Activated CD8-positive, alpha-beta memory T cell treated with anti-CD3 and anti-CD28 coated beads, Interleukin-2, amount 10 ng/mL, durations not matched to agents 7 days and 5 days (primary cell): ENCODE data around the gene PLEKHA6. TPM values are rescaled to one million over a fixed set of nuclear protein-coding genes. Genes with fewer than 3 reads are reported as not detected.

ENCODE experiments used
- ATAC-seq: fragments of 150-1000 bp; cut with Tn5 transposase; one replicate; pipeline ENCODE4 v1.10.0; 2021; ENCODE audit warnings: moderate library complexity
- CTCF ChIA-PET: fragments of 350-600 bp; sonication (Branson Sonifier 250); formaldehyde crosslinking; loops from one replicate; lab custom pipeline; 2021; ENCODE audit warnings: antibody characterized with exemption; lab: Charles Lee
- DNase-seq: peaks from one replicate; pipeline ENCODE4 v3.0.0-alpha.2; 2020
- H3K27ac Mint-ChIP-seq: one replicate; pipeline ENCODE4 v1.8.0; 2021; ENCODE audit warnings: mild to moderate bottlenecking, mixed read lengths
- H3K27me3 Mint-ChIP-seq: one replicate; pipeline ENCODE4 v1.8.0; 2021; ENCODE audit warnings: mixed read lengths
- H3K36me3 Mint-ChIP-seq: one replicate; pipeline ENCODE4 v1.8.0; 2021; ENCODE audit warnings: mild to moderate bottlenecking, mixed read lengths
- H3K4me1 Mint-ChIP-seq: one replicate; pipeline ENCODE4 v1.8.0; 2021; ENCODE audit warnings: mixed read lengths
- H3K4me3 Mint-ChIP-seq: one replicate; pipeline ENCODE4 v1.8.0; 2021; ENCODE audit warnings: mild to moderate bottlenecking, moderate library complexity, mixed read lengths
- H3K9me3 Mint-ChIP-seq: one replicate; pipeline ENCODE4 v1.8.0; 2022; ENCODE audit warnings: low read depth, mixed read lengths
- total RNA-seq, 2 experiments: library from RNA; stranded (reverse); gene quantifications; one replicate each; pipeline ENCODE4 v1.2.3, GENCODE V29; 2021

Gene PLEKHA6
- total RNA-seq, 2 experiments from 2014 or later, result 0.02 to 0.29 TPM

DNA sequence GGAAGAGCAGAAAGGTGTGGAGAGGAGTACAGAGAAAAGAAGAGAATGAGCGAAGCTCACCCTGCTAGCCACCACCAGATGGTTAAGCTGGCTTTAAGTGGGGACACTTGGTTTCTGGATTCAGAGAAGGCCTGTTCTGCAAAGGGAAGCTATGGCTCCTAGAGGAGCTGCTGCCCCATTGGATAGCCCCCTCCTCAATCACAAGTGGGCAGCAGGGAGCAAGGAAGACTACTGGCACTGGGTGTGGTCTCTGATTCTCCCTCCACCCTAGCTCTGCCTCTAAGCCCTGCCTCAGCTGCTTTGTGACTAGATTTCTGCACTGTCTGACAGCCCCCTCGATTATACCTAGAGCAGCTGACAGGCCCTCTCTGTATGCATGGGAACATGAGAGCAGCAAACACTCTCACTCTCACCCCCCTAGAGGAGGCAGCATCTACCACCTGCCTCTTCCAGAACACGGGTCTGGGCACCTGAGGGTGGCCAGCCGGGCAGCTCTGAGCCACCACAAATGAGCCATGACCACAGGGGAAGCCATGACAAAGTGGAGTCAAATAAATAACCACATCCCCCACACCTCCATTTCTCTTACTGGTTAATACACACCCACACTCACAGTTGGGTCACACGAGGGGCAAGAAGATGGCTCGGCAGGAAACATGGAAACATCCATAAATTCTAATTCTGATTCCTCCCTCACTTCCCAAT lies 13.6 kb downstream of the PLEKHA6 start:
- CTCF ChIA-PET, result no interaction called here
- DNase-seq (no peak), ATAC-seq (no peak)
- peaks cover 13% of the 10 kb centered on the region for H3K27me3 Mint-ChIP-seq
- no peaks in the 10 kb centered on the region for H3K36me3 Mint-ChIP-seq
- peaks cover 4% of the 10 kb centered on the region for H3K4me1 Mint-ChIP-seq
- no peak overlapping the region for H3K4me3 Mint-ChIP-seq
- H3K27ac Mint-ChIP-seq, result no peak overlapping the region
- no peaks in the 10 kb centered on the region for H3K9me3 Mint-ChIP-seq

DNA sequence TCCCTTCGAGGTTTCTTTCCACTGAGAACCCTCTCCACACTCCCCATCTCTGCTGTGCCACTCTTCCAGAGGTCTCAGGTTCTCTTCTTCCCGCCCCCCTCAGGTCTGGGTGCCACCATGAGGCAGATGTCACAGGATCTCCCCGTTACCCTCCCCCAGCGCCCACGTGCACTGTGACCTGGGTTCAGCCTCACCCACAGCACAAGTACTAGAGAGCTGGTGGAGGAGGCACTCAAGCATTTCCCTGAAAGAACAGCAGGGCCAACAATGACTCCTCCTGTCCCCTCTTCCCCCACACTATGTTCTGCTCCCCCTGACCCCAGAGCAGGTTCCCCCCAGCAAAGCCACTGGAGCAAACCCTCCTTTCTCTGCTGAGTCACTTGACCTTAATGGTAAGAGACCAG lies 14.3 kb downstream of the PLEKHA6 start:
- no peak for DNase-seq
- Mint-ChIP-seq H3K36me3 (no peaks in the 10 kb centered on the region), H3K27ac (no peak overlapping the region), H3K27me3 (peaks cover 16% of the 10 kb centered on the region), H3K9me3 (no peaks in the 10 kb centered on the region), H3K4me3 (no peak overlapping the region), H3K4me1 (peaks cover 4% of the 10 kb centered on the region)
- CTCF ChIA-PET, result no interaction called here
- ATAC-seq, result no peak

DNA sequence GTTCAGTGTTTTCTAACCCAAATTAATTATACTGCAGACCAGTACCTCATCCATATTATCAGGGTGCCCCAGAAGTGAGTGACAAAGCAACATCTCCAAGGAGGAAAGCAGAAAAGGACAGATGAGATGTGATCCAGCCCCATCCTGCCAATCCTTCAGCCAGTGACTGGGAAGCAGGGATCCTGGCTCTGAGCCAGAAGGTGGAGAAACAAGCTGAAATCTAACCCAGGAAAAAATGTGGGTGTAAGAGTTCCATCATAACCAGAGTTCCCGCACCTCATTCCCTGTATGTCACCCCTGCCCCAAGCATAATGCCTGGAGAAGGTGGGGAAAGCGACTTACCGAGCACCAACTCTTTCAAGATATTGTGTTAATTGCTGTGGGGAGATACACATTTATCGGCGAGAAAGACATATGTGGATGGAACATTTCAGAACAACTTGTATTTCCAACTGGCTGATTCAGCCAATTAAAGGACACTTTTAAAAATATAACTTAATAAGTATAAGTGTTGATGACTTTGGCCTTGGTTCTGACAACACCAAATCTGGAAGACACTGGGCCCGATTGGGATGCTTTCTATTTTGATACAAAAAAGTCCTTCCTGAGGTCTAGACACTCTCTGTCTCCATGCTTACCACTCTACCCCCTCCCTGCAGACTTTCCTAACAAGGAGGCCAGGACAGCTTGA lies 14.9 kb downstream of the PLEKHA6 start:
- H3K4me3 Mint-ChIP-seq, result no peak overlapping the region
- peaks cover 4% of the 10 kb centered on the region for H3K4me1 Mint-ChIP-seq
- ATAC-seq (no peak), DNase-seq (no peak)
- H3K27me3 Mint-ChIP-seq, result peaks cover 19% of the 10 kb centered on the region
- no peaks in the 10 kb centered on the region for H3K36me3 Mint-ChIP-seq
- no peaks in the 10 kb centered on the region for H3K9me3 Mint-ChIP-seq
- no peak overlapping the region for H3K27ac Mint-ChIP-seq
- CTCF ChIA-PET, result interaction anchor here (1.7 kb wide), 1 partner anchor 19 kb away, joined by 5 read pairs; no protein-coding TSS in a partner anchor

DNA sequence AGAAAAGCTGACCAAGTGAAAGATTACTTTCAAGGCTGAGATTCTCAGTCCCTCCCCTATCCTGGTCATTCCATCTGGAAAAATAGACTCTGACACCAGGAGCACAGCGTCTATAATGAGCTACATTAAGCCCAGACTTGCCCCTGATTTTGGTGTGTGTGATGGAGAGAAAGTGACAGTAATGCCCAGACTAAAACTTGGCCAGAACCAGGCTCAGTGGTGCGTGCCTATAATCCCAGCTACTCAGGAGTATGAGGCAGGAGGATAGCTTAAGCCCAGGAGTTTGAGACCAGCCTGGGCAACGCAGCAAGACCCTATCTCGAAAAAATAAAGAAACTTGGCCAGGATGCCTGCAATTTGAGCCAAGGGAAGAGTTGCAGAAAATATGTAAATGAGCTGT lies 15.9 kb downstream of the PLEKHA6 start:
- CTCF ChIA-PET, result interaction anchor here (1.7 to 2.2 kb wide), 2 partner anchors 20 to 181 kb away, joined by 5 read pairs; no protein-coding TSS in a partner anchor
- DNase-seq, result no peak
- Mint-ChIP-seq H3K9me3 (no peaks in the 10 kb centered on the region), H3K4me1 (peaks cover 4% of the 10 kb centered on the region), H3K27ac (no peak overlapping the region), H3K36me3 (no peaks in the 10 kb centered on the region), H3K27me3 (peaks cover 19% of the 10 kb centered on the region), H3K4me3 (no peak overlapping the region)
- ATAC-seq, result no peak

DNA sequence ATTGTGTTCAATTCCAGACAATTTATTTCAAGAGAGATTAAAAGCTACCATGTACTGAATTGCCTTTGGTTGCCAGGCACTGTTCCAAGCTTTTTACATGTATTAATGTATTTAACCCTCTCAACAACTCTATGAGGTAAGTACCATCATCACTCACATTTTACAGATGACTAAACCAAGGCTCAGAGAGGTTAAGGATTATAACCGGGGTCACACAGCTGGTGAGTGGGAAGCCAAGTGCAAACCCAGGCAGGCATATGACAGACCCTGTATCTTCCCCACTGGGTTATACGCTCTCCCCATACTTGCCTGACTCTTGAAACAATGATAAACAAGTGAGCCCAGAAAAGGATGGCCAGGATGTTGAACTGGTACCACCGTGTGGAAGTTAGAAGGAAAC lies 16.5 kb downstream of the PLEKHA6 start:
- CTCF ChIA-PET, result interaction anchor here (1.7 to 2.2 kb wide), 2 partner anchors 20 to 181 kb away, joined by 5 read pairs; no protein-coding TSS in a partner anchor
- Mint-ChIP-seq H3K36me3 (no peaks in the 10 kb centered on the region), H3K27me3 (peaks cover 19% of the 10 kb centered on the region), H3K27ac (no peak overlapping the region), H3K9me3 (no peaks in the 10 kb centered on the region), H3K4me3 (no peak overlapping the region), H3K4me1 (peaks cover 4% of the 10 kb centered on the region)
- ATAC-seq (no peak), DNase-seq (no peak)

DNA sequence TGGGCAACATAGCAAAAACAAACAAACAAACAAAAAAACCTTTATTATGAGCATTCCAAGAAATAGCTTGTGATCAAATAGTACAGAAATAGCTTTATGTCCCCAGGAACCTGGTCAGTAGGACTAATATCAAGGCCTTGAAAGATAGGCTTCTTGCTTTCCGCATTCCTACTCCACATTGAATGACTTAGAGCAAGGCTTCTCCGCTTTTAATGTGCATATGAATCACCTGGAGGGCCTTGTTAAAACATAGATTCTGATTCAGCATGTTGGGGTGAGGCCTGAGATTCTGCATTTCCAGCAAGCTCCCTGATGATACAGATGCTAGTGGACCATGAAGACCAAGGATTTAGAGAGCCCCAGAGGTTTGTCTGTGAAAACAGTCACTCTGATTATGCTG lies 17.4 kb downstream of the PLEKHA6 start:
- Mint-ChIP-seq H3K4me1 (peaks cover 4% of the 10 kb centered on the region), H3K27me3 (peaks cover 21% of the 10 kb centered on the region), H3K4me3 (no peak overlapping the region), H3K27ac (no peak overlapping the region), H3K36me3 (no peaks in the 10 kb centered on the region), H3K9me3 (no peaks in the 10 kb centered on the region)
- ATAC-seq, result no peak
- CTCF ChIA-PET, result interaction anchor here (1.4 to 2.2 kb wide), 2 partner anchors 12 to 180 kb away, joined by 5 read pairs; no protein-coding TSS in a partner anchor
- no peak for DNase-seq

DNA sequence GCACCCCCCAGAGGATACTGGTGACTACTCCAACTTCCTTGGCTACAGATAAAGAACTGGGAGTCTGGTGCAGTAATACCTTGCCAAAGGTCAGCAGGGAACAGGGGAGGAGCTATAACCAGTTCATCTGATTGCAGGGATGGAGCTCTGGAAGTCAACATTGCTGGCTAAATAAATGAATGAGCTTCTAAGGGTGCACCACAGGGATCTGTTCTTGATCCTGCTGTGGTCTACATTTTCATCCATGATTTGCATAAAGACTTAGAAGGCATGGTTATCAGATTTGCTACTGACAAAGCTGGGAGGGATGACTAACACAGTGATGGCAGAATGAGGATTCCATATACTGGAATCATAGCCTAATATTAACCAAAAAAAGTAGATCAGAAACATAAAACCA lies 18.3 kb downstream of the PLEKHA6 start:
- DNase-seq, result no peak
- CTCF ChIA-PET, result interaction anchor here (1.4 kb wide), 1 partner anchor 11 kb away, joined by 5 read pairs; no protein-coding TSS in a partner anchor
- H3K9me3 Mint-ChIP-seq, result no peaks in the 10 kb centered on the region
- H3K4me1 Mint-ChIP-seq, result peaks cover 4% of the 10 kb centered on the region
- H3K27me3 Mint-ChIP-seq, result peaks cover 21% of the 10 kb centered on the region
- H3K36me3 Mint-ChIP-seq, result no peaks in the 10 kb centered on the region
- no peak overlapping the region for H3K4me3 Mint-ChIP-seq
- no peak for ATAC-seq
- no peak overlapping the region for H3K27ac Mint-ChIP-seq

DNA sequence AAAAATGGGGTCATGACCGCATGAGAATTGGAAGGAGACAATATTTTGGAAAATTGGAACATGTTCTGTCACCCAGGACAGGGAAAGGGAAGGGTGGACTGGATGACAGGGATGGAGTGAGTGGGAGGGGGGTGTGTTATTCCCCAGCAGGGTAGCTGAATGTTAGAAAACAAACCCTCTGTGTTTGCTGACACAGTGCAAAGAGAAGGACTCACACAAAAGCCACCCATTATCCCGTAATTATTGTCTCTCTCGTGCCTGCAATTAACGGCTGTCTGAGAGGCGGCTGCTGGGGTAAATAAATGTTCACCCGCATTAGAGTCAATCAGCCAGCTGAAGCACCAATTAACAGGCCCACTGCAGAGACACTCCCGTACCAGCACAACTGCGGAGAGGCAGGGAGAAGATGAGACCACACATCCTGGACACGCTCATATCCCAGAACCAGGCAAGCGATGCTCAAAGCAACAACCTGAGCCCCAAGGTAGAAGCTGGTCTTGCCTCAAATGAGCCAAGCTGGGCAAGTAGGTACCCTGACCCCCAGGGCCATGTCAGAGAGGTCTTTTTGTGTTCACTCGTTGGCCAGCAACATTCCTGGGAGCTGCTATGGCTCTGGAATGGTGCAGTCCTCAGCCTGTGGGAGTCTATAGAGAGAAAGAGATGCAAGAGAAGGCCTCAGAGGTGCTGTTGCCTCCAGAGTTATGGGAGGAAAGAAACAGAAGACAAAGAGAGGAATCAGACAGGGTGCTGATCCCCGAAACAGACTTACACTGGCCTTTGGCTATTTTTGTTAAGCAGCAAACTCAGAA lies 19.4 kb downstream of the PLEKHA6 start:
- Mint-ChIP-seq H3K27ac (no peak overlapping the region), H3K4me1 (no peaks in the 10 kb centered on the region), H3K27me3 (peaks cover 19% of the 10 kb centered on the region), H3K4me3 (no peak overlapping the region), H3K36me3 (no peaks in the 10 kb centered on the region), H3K9me3 (no peaks in the 10 kb centered on the region)
- no peak for ATAC-seq
- DNase-seq, result no peak
- CTCF ChIA-PET, result interaction anchor here (1.1 to 1.2 kb wide), 2 partner anchors 23 to 177 kb away, joined by 3 to 4 read pairs; no protein-coding TSS in a partner anchor

DNA sequence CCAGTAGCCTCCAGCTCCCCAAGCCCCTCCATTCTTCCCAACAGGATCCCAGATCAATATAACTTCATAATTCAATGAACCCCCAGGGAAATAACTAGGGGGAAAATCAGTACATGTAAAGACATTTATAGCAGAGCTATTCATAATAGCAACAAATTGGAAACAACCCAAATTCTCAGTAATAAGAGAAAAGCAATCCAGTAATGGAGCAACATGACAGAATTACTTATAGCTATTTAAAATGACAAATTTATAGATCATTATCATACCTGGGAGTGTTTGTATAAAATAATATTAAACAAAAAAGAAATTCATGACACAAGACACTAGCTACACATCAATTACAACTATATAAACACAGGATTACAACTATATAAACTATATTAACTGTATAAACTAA lies 20.2 kb downstream of the PLEKHA6 start:
- Mint-ChIP-seq H3K36me3 (no peaks in the 10 kb centered on the region), H3K27me3 (peaks cover 19% of the 10 kb centered on the region), H3K27ac (no peak overlapping the region), H3K4me1 (no peaks in the 10 kb centered on the region), H3K4me3 (no peak overlapping the region), H3K9me3 (no peaks in the 10 kb centered on the region)
- DNase-seq (no peak), ATAC-seq (no peak)
- CTCF ChIA-PET, result interaction anchor here (1.1 to 1.2 kb wide), 2 partner anchors 24 to 176 kb away, joined by 3 to 4 read pairs; no protein-coding TSS in a partner anchor

DNA sequence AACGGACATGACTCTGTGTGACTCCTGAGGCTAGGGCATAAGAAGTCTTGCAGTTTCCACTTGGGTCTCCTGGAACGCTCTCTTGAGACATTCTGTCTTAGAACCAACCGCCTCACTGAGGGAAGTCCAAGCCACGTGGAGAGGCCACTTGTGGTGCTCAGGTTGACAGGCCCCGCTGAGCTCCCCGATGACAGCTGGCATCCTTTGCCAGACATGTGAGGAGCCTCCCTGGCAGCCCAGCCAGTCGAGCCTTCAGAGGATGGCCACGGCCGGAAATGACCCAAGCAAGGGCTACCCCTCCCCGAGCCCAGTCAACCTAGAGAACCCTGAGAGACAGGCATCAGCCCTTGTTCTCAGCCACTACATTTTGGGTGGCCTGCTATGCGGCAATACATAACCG lies 20.7 kb downstream of the PLEKHA6 start:
- Mint-ChIP-seq H3K27me3 (peaks cover 19% of the 10 kb centered on the region), H3K9me3 (no peaks in the 10 kb centered on the region), H3K4me1 (no peaks in the 10 kb centered on the region), H3K4me3 (no peak overlapping the region), H3K27ac (no peak overlapping the region), H3K36me3 (no peaks in the 10 kb centered on the region)
- CTCF ChIA-PET, result interaction anchor here (1.1 kb wide), 1 partner anchor 25 kb away, joined by 4 read pairs; no protein-coding TSS in a partner anchor
- DNase-seq (no peak), ATAC-seq (no peak)

DNA sequence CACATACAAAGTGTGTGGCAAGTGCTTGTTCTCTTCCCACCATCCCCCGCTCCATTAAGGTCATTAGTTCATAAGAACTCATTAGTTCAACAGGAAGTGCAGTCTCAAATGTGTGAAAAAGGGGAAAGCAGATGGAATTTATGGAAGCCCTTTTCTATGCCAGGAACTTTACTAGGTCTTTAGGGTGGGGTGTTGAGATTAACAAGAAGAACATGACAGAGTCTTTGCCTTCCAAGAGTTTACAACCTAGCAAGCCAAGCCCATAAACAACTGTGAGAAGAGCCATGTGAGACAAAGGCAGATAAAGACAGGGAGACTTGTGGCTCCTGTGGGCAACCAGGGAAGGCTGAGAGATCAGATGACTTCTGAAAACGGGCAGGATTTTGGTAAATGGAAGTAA lies 21.4 kb downstream of the PLEKHA6 start:
- no peaks in the 10 kb centered on the region for H3K4me1 Mint-ChIP-seq
- H3K27me3 Mint-ChIP-seq, result peaks cover 17% of the 10 kb centered on the region
- ATAC-seq (no peak), DNase-seq (no peak)
- H3K36me3 Mint-ChIP-seq, result no peaks in the 10 kb centered on the region
- H3K9me3 Mint-ChIP-seq, result no peaks in the 10 kb centered on the region
- no peak overlapping the region for H3K27ac Mint-ChIP-seq
- CTCF ChIA-PET, result no interaction called here
- H3K4me3 Mint-ChIP-seq, result no peak overlapping the region

DNA sequence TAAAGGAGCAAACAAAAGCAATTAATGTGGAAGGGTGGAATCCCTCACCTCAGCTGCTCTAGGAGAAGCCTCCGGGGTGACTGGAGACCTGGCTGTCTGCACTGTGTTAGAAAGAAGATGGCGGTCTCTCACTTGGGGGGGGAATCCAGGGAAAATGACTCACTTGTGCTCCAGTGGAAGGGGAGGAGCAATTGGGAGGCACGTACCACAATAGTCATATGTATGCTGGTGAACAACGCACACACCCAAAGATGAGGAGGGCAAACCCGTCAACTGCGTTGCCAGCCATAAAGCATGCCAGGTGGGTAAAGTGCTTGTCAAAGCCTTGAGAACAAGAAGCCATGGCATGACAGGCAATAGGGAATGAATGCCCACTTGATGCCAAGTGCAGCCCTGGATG lies 22.1 kb downstream of the PLEKHA6 start:
- Mint-ChIP-seq H3K36me3 (no peaks in the 10 kb centered on the region), H3K4me3 (no peak overlapping the region), H3K27me3 (peaks cover 16% of the 10 kb centered on the region), H3K9me3 (no peaks in the 10 kb centered on the region), H3K27ac (no peak overlapping the region), H3K4me1 (no peaks in the 10 kb centered on the region)
- CTCF ChIA-PET, result no interaction called here
- DNase-seq (no peak), ATAC-seq (no peak)

DNA sequence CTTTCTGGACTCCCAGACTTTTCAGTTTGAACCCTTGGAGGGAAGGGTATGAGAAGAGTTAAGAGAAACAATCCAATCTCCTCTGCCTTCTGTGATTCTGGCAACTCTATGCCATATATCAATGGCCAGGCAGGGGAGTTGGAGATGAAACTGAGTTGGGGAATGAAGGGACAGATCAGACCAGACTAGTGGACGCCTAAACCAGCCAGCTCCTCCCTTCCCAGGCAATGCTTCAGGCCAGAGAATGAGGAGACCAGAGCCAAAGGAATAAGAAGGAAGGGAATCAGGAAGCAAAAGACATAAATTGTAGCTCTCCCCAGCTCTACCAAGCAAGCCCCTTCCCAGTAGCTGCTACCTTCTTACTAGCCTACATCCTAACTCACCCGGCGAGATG lies 22.7 kb downstream of the PLEKHA6 start:
- Mint-ChIP-seq H3K4me1 (no peaks in the 10 kb centered on the region), H3K36me3 (no peaks in the 10 kb centered on the region), H3K9me3 (no peaks in the 10 kb centered on the region), H3K27ac (no peak overlapping the region), H3K27me3 (peaks cover 16% of the 10 kb centered on the region), H3K4me3 (no peak overlapping the region)
- ATAC-seq, result no peak
- no peak for DNase-seq
- CTCF ChIA-PET, result no interaction called here
